ENCODE measurements around the gene NRP2.

- TF ChIP-seq, protein P1, sequence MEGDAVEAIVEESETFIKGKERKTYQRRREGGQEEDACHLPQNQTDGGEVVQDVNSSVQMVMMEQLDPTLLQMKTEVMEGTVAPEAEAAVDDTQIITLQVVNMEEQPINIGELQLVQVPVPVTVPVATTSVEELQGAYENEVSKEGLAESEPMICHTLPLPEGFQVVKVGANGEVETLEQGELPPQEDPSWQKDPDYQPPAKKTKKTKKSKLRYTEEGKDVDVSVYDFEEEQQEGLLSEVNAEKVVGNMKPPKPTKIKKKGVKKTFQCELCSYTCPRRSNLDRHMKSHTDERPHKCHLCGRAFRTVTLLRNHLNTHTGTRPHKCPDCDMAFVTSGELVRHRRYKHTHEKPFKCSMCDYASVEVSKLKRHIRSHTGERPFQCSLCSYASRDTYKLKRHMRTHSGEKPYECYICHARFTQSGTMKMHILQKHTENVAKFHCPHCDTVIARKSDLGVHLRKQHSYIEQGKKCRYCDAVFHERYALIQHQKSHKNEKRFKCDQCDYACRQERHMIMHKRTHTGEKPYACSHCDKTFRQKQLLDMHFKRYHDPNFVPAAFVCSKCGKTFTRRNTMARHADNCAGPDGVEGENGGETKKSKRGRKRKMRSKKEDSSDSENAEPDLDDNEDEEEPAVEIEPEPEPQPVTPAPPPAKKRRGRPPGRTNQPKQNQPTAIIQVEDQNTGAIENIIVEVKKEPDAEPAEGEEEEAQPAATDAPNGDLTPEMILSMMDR (conservative IDR thresholded peaks at IDR 0.05; ENCODE audit: low read length) = no peak
- TF ChIP-seq EZH2phosphoT487 (IDR thresholded peaks at IDR 0.05; ENCODE audit: borderline replicate concordance) = no peak
These were observed 31.4 kb upstream of the NRP2 start for GRCh38 chr2:205650931-205651330.
